CD4-positive, CD25-positive, alpha-beta regulatory T cell (primary cell): ENCODE data around the gene MMP10. TPM values are rescaled to one million over a fixed set of nuclear protein-coding genes. Genes with fewer than 3 reads are reported as not detected.

Experiments
- ATAC-seq, 2 donors: fragments of 150-1000 bp; cut with Tn5 transposase; one replicate each; pipeline ENCODE4 v1.10.0; 2021; ENCODE audit warnings: low read depth in 2 of 2, moderate number of reproducible peaks in 2 of 2, moderate library complexity in 1 of 2
- DNase-seq, 3 donors: peaks; one replicate each; pipeline versions ENCODE4 v3.0.0 to v3.0.0-alpha.2; 2012 to 2022; ENCODE audit warnings: mixed read lengths in 1 of 3
- H3K27ac ChIP-seq: one replicate; pipeline ENCODE4 v1.7.0; 2013; ENCODE audit warnings: mild to moderate bottlenecking, low read length; ENCODE audit not compliant: insufficient read depth, poor library complexity, severe bottlenecking
- H3K27me3 ChIP-seq: one replicate; pipeline ENCODE4 v1.7.0; 2013; ENCODE audit warnings: low read length; ENCODE audit not compliant: control insufficient read depth, insufficient read depth
- H3K36me3 ChIP-seq: one replicate; pipeline ENCODE4 v1.7.0; 2013; ENCODE audit warnings: mild to moderate bottlenecking, low read length, moderate library complexity; ENCODE audit not compliant: control insufficient read depth, insufficient read depth
- H3K4me1 ChIP-seq: 2 replicates; pipeline ENCODE4 v1.7.0; 2013; ENCODE audit warnings: mild to moderate bottlenecking, low read length; ENCODE audit not compliant: insufficient read depth, control insufficient read depth, poor library complexity, severe bottlenecking
- H3K4me3 ChIP-seq: one replicate; pipeline ENCODE4 v1.7.0; 2013; ENCODE audit warnings: low read depth, mild to moderate bottlenecking, low read length, moderate library complexity
- H3K9me3 ChIP-seq, 2 experiments: 1 replicate in 1 of 2; 2 replicates in 1 of 2; pipeline ENCODE4 v1.7.0; 2013; ENCODE audit warnings: low read length in 2 of 2, mild to moderate bottlenecking in 1 of 2, moderate library complexity in 1 of 2; ENCODE audit not compliant: control insufficient read depth in 2 of 2
- H3K27ac Mint-ChIP-seq, 3 donors: one replicate each; pipeline ENCODE4 v1.8.0; 2020 to 2022; ENCODE audit warnings: mild to moderate bottlenecking in 3 of 3, mixed read lengths in 3 of 3, moderate library complexity in 2 of 3
- H3K27me3 Mint-ChIP-seq: one replicate; pipeline ENCODE4 v1.8.0; 2022; ENCODE audit warnings: mild to moderate bottlenecking, mixed read lengths
- H3K36me3 Mint-ChIP-seq: one replicate; pipeline ENCODE4 v1.8.0; 2020; ENCODE audit warnings: mixed read lengths
- H3K4me1 Mint-ChIP-seq, 4 donors: one replicate each; pipeline ENCODE4 v1.8.0; 2020 to 2022; ENCODE audit warnings: mixed read lengths in 4 of 4, mild to moderate bottlenecking in 1 of 4
- H3K4me3 Mint-ChIP-seq, 4 donors: one replicate each; pipeline ENCODE4 v1.8.0; 2020 to 2022; ENCODE audit warnings: mild to moderate bottlenecking in 4 of 4, mixed read lengths in 4 of 4, moderate library complexity in 3 of 4
- H3K9me3 Mint-ChIP-seq, 7 donors: one replicate each; pipeline ENCODE4 v1.8.0; 2020 to 2022; ENCODE audit warnings: mixed read lengths in 7 of 7, mild to moderate bottlenecking in 3 of 7, moderate library complexity in 2 of 7
- polyA plus RNA-seq, 4 donors: library from polyadenylated mRNA; unstranded; fragments of 300-500 nt; fragmentation: Illumina TruSeq; gene quantifications; one replicate each; pipeline ENCODE4 v1.2.3, GENCODE V29; 2021
- total RNA-seq: library from RNA; stranded (reverse); gene quantifications from one replicate; pipeline ENCODE4 v1.2.3, GENCODE V29; 2022

MMP10 gene
- total RNA-seq (not detected), polyA plus RNA-seq (not detected)

DNA sequence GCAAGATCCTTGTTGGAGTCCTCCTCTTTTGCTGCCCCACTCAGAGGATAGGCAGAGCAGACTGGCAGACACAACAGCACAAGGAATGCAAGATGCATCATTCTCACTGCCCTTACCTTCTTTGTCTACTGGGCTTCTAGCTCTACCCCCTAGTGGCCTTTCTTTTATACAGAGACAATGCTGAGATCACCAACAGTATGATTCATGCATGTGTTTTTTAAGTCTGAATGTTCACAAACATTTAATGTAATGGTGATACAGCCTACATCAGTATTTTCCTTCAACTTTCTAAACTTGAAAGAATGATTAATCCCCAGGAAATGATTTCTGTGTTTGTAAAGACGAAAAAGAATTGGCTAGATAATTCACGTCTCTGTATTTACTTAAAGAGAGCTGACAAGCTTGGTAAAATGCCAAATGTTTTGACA lies at the start of gene MMP10:
TSS of gene MMP10 (minus strand) at position 138 of the 428 bp plus-strand sequence. CDS start at position 101, 37 bp downstream.
- Mint-ChIP-seq H3K36me3 (no peaks in the 10 kb centered on the region), H3K9me3 (no peaks in the 10 kb centered on the region), H3K27ac (no peak within 1 kb of the TSS), H3K27me3 (no peaks in the 10 kb centered on the region), H3K4me1 (no peaks in the 10 kb centered on the region), H3K4me3 (no peak within 1 kb of the TSS)
- H3K27me3 ChIP-seq = no peaks in the 10 kb centered on the region
- no peak within 1 kb of the TSS for H3K27ac ChIP-seq
- ATAC-seq (no peak), DNase-seq (peak in 1 of 3 donors; percentile 1)
- no peaks in the 10 kb centered on the region for H3K4me1 ChIP-seq
- H3K9me3 ChIP-seq = no peaks in the 10 kb centered on the region
- no peak within 1 kb of the TSS for H3K4me3 ChIP-seq
- H3K36me3 ChIP-seq = no peaks in the 10 kb centered on the region

DNA sequence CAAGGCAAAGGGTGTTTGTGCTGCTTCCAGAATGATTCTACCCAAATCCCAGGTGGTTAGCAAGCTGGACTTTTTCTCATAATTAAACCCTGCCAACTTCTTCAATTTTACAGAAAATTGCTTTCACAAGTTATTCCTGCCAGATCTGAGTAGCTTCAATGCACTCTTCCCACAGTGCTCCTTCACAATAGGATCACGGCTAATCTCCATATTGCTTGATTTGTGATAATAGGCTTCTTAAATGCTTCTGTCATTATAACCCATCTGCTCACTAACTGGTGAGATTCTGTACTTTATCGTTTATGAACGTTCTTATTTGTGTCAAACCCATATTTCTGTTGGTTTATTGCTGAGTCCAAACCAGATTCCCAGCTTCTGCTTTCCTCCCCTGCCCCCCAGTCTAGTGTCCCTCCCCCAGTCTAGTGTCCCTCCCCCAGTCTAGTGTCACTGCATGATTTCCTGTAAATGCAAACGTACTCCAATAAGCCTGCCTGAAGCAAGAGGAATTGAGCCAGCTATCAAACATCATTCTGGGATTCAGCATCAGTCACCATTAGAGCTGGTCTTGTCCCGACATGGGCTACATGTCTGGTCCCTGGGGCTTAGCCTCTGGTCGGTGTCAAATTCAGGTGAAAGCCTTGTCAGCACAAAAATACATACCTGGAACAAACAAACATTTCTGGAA lies 49.0 kb upstream of the MMP10 start:
- Histone ChIP-seq H3K4me3 (no peak overlapping the region), H3K4me1 (no peaks in the 10 kb centered on the region), H3K36me3 (no peaks in the 10 kb centered on the region), H3K9me3 (no peaks in the 10 kb centered on the region), H3K27ac (no peak overlapping the region), H3K27me3 (no peaks in the 10 kb centered on the region)
- Mint-ChIP-seq H3K9me3 (peaks cover 0 to 2% (median 0%) of the 10 kb centered on the region in 7 donors), H3K4me3 (no peak overlapping the region), H3K4me1 (no peaks in the 10 kb centered on the region), H3K36me3 (no peaks in the 10 kb centered on the region), H3K27ac (no peak overlapping the region), H3K27me3 (peaks cover 15% of the 10 kb centered on the region)
- ATAC-seq (no peak), DNase-seq (no peak)

DNA sequence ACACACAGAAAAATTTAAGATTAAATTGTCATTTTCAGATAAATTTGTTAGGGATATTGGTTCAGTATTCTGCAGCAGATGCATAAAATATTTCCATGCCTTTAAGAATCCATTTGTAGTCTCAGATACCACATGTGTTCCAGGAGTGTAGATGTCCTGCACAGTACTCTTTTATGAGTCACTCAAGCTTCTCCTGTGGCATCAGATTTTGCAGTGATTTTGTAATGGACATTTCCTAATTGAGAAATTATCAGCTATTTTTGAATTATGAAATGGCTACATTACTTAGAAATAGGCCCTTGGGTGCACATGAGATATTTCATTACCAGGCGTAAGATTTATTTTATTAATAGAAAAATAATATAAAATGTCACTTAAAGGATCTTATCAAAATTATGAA lies 44.1 kb upstream of the MMP10 start:
- no peaks in the 10 kb centered on the region for H3K36me3 ChIP-seq

DNA sequence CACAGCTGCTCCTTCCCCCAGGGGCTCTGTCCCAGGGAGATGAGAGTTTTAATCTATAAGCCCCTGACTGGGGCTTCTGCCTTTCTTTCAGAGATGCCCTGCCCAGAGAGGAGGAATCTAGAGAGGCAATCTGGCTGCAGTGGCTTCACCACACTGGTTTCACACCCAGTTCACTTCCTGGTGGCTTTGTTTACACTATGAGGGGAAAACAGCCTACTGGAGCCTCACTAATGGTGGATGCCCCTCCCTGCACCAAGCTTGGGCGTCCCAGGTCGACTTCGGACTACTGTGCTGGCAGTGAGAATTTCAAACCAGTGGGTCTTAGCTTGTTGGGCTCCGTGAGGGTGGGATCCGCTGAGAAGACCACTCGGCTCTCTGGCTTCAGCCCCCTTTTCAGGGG lies 39.1 kb upstream of the MMP10 start:
- Histone ChIP-seq H3K4me1 (no peaks in the 10 kb centered on the region), H3K36me3 (no peaks in the 10 kb centered on the region), H3K27ac (no peak overlapping the region), H3K4me3 (no peak overlapping the region), H3K27me3 (no peaks in the 10 kb centered on the region), H3K9me3 (no peaks in the 10 kb centered on the region)
- no peak overlapping the region for H3K27ac Mint-ChIP-seq
- H3K27me3 Mint-ChIP-seq = no peaks in the 10 kb centered on the region
- peaks cover 0 to 20% (median 3%) of the 10 kb centered on the region in 7 donors for H3K9me3 Mint-ChIP-seq
- H3K4me3 Mint-ChIP-seq = no peak overlapping the region
- ATAC-seq (no peak), DNase-seq (no peak)
- H3K4me1 Mint-ChIP-seq = no peaks in the 10 kb centered on the region
- no peaks in the 10 kb centered on the region for H3K36me3 Mint-ChIP-seq

More for the DNA sequence above, 44.1 kb upstream of the MMP10 start:
- Mint-ChIP-seq H3K27me3 (no peaks in the 10 kb centered on the region), H3K9me3 (peaks cover 0 to 2% (median 0%) of the 10 kb centered on the region in 7 donors), H3K36me3 (no peaks in the 10 kb centered on the region), H3K4me3 (no peak overlapping the region), H3K4me1 (no peaks in the 10 kb centered on the region), H3K27ac (no peak overlapping the region)
- Histone ChIP-seq H3K4me1 (no peaks in the 10 kb centered on the region), H3K4me3 (no peak overlapping the region), H3K27me3 (no peaks in the 10 kb centered on the region), H3K9me3 (no peaks in the 10 kb centered on the region), H3K27ac (no peak overlapping the region)
- no peak for ATAC-seq
- DNase-seq = no peak

DNA sequence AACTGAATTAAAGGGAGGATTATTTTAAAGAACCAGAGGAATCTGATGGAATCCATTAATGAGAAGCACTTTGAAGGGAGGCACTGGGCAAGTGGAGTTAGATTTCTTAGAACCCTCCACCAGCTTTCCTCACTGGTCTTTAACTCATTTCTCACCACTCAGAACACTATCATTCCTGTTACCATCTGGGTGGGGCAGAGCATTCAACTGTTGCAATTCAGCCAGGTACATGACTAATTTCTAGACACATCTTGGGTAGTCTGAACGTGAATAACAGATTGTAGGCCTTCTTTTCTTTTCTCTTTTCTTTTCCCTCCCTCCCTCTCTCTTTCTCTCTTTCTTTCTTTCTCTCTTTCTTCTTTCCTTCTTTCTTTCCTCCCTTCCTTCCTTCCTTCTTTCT lies 33.1 kb upstream of the MMP10 start:
- H3K9me3 Mint-ChIP-seq = peaks cover 0 to 22% (median 3%) of the 10 kb centered on the region in 7 donors
- no peak overlapping the region for H3K4me3 Mint-ChIP-seq
- H3K27me3 ChIP-seq = no peaks in the 10 kb centered on the region
- no peak overlapping the region for H3K27ac ChIP-seq
- DNase-seq (no peak), ATAC-seq (no peak)
- no peaks in the 10 kb centered on the region for H3K27me3 Mint-ChIP-seq
- H3K36me3 Mint-ChIP-seq = no peaks in the 10 kb centered on the region
- no peak overlapping the region for H3K27ac Mint-ChIP-seq
- no peaks in the 10 kb centered on the region for H3K36me3 ChIP-seq
- H3K4me1 ChIP-seq = no peaks in the 10 kb centered on the region
- H3K9me3 ChIP-seq = no peaks in the 10 kb centered on the region
- H3K4me3 ChIP-seq = no peak overlapping the region
- no peaks in the 10 kb centered on the region for H3K4me1 Mint-ChIP-seq

DNA sequence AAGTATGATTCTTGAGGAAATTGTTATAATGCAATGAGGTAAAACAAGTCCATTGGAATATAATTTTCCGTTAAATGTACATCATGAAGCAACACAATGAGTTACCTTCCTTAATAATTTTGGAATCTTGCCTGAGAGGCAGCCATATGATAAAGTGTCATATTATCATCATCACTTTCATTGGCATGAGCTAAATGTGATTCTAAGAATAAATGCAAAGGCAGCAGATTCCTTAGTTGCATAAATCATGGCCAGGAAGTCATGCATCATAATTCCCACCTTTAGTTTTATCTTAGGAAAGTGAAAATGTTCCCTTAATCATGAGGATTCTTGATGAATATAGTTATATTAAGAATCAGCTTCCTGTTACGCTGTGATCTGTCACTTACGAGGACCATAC lies 31.8 kb upstream of the MMP10 start:
- H3K27me3 ChIP-seq = no peaks in the 10 kb centered on the region
- H3K4me3 ChIP-seq = no peak overlapping the region
- Mint-ChIP-seq H3K27ac (no peak overlapping the region), H3K36me3 (no peaks in the 10 kb centered on the region), H3K27me3 (no peaks in the 10 kb centered on the region), H3K4me1 (no peaks in the 10 kb centered on the region), H3K4me3 (no peak overlapping the region), H3K9me3 (peaks cover 0 to 18% (median 2%) of the 10 kb centered on the region in 7 donors)
- DNase-seq (no peak), ATAC-seq (no peak)
- H3K27ac ChIP-seq = no peak overlapping the region
- no peaks in the 10 kb centered on the region for H3K9me3 ChIP-seq
- H3K36me3 ChIP-seq = no peaks in the 10 kb centered on the region
- H3K4me1 ChIP-seq = no peaks in the 10 kb centered on the region

DNA sequence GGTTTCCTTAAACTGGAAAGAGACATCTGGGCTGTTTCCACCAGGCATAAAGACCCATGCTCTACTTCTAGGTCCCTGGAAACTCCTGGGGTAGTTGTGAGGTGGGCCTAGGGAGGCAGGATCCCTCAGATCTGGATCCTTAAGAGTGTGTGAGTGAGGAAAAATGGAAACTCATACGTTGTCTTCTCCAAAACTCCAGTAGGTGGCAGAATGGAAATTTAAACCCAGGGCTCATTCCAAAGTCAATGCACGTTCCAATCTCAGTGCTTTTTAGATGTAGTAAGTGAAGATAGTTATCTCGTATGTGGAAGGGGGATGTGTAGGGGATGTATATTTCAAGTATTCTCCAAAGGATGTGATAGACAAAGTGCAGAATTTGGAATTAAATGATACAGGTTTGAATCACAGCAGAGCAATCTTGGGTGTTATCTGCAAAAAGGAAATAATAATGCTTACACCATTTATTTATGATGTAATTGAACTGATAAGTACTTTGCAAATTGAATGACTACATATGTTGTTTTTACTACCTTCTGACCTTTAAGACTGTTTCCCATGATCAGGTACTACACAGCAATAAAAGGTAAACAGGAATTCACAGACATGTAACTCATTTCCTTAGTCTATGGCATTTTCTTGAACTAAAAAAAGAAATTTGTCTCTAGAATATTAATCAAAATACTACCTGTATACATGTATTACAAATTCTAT lies 30.7 kb upstream of the MMP10 start:
- Histone ChIP-seq H3K36me3 (no peaks in the 10 kb centered on the region), H3K9me3 (no peaks in the 10 kb centered on the region), H3K4me1 (no peaks in the 10 kb centered on the region), H3K27me3 (no peaks in the 10 kb centered on the region), H3K27ac (no peak overlapping the region), H3K4me3 (no peak overlapping the region)
- Mint-ChIP-seq H3K27ac (peak overlapping the region in 1 of 3 donors; percentile 10), H3K36me3 (no peaks in the 10 kb centered on the region), H3K4me3 (no peak overlapping the region), H3K4me1 (no peaks in the 10 kb centered on the region), H3K9me3 (peaks cover 0 to 10% (median 0%) of the 10 kb centered on the region in 7 donors), H3K27me3 (no peaks in the 10 kb centered on the region)
- ATAC-seq (no peak), DNase-seq (no peak)

DNA sequence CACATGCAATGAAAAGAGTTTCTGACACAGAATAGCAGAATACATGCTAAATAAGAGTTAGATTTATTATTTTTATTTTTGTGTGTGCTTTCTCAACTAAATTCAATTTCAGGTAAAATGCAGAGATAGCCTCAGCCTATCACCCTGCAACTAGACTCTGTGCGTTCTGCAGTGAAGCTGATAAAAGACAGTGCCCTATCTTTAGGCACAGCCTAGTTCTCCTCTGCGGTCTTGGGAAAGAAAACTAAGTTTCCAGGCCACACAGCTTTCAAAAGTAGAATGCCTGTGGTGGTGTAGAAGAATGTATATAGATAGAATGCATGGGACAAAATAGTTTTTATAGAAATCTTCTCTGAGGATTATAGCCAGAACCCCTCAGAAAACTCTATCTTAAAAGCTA lies 29.5 kb upstream of the MMP10 start:
- no peak overlapping the region for H3K4me3 Mint-ChIP-seq
- H3K27ac Mint-ChIP-seq = no peak overlapping the region
- no peaks in the 10 kb centered on the region for H3K36me3 Mint-ChIP-seq
- Histone ChIP-seq H3K36me3 (no peaks in the 10 kb centered on the region), H3K4me3 (no peak overlapping the region), H3K9me3 (no peaks in the 10 kb centered on the region), H3K4me1 (no peaks in the 10 kb centered on the region), H3K27ac (no peak overlapping the region), H3K27me3 (no peaks in the 10 kb centered on the region)
- peaks cover 0 to 5% (median 0%) of the 10 kb centered on the region in 7 donors for H3K9me3 Mint-ChIP-seq
- no peak for DNase-seq
- H3K4me1 Mint-ChIP-seq = no peaks in the 10 kb centered on the region
- ATAC-seq = no peak
- H3K27me3 Mint-ChIP-seq = peaks cover 6% of the 10 kb centered on the region
